Activated CD8-positive, alpha-beta memory T cell treated with anti-CD3 and anti-CD28 coated beads, Interleukin-2, amount 50 U/mL, for 48 hours (primary cell): ENCODE measurements around the gene FAM180A.
"Not testable (repeated sequence)": the region's sequence is repeated elsewhere in the genome, so short reads cannot be mapped to it uniquely, and the experiment has no call there.

ENCODE experiments used
- DNase-seq: peaks from one replicate; pipeline ENCODE4 v3.0.0-alpha.2; 2020

FAM180A gene

GRCh38 chr7:135711139-135711469, 37.5 kb downstream of the FAM180A start:
- DNase-seq = no peak

DNA sequence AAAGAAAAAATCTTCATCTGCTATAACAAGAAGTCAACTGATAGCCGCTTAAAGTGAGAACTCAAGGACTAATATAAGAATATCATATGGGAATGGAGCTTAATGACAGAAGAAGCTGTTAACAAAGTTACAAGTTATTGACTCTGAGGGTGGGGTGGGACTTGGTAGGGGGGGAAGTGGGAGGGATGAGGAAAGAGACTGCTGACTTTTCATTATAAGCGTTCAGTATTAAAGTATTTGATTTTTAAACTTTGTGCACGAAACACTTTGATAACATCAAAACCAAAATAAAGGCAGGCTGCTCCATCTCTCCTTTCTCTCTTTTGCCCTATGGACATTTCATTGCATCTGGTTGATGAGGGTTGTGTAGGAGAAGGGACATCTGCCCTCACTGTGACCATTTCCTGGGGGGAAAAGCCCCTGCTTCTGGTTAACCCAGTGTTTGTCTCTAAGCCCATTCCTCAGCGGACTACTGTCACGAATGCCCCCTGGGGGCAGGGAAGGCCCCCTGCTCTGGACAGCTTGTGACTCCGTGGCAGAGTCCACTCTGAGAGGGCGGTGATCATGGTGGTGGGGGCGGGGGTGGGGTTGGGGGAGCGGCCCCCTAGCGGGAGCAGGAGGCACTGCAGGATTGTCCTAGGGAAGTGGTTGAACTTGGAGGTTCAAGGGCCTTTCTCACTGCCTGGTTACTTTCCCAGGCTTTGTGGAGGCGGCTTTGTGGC, 38.0 kb downstream of the FAM180A start:
- peak; percentile 55 for DNase-seq

DNA sequence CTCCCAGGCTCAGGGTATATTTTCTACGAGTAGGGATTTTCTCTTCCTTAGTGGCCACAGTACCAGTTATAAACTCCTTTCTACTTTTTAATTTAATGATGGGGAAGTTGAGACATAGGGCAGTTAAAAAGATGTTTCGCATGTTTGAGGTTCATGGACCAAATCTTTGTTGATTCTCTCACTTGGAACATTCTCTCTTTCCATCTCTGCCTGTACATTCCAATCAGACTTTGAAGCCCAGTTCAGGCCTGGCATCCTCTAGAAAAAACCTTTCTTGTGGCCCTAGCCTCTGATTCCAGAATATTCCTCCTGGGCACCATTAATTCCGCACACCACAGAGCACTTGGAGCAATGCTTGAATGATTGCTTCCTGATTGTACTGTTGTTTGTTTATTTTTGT, 39.1 kb downstream of the FAM180A start:
- DNase-seq = no peak

DNA sequence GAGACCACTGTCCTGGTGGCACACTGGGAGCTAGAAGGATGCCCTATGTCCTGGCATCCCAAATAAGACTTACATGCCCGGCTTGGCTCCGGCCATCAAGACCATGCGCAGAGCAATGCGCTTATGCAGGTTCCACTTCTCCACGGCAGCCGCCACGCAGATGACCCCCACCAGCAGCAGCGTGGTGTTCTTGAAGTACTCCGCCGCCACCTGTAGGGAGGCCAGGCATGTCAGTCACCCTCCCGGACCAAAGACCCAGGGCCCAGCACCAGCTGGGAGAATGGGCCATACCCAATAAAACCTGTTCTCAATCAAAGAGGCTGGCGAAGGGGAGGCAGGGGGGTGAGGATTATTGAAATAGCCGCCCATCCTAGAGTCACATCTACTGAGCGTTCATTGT, 40.6 kb downstream of the FAM180A start:
- DNase-seq = no peak

- DNase-seq = no peak
These were observed 41.0 kb downstream of the FAM180A start for GRCh38 chr7:135707570-135707966.

DNA sequence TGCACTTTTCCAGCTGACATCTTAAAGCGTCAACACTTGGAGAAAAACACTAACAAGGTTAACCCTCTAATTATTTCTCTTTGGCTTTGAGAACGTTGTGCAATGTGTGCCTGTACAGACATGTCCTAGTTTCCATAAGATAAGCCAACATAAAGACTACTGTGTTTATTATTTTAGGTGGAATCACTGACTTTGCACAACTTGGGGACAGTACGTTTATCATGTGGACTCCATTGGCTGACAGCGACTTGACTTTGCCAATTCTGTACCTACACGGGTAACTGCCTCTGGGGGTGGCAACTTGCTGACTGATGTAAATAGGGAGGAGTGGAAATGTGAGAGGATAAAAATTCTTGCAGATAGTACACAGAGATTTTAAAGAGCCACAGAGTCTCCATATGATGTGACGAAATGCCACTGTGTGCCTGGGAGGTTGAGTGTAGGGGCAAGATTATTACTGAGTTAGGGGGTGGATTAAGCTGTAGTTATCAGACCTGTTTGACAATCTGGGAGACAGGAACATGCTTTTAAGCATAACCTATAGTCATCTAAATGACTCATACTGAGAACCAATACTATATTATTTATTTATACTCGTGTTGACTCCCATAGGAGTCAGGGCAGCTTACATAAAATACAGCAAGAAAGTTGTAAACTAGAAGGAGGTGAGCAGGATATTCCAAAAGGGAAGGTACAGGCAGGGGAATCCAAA, 41.6 kb downstream of the FAM180A start:
- no peak for DNase-seq

- no peak for DNase-seq
These were observed 42.4 kb downstream of the FAM180A start for GRCh38 chr7:135706038-135706742.

- no peak for DNase-seq
These were observed 43.9 kb downstream of the FAM180A start for GRCh38 chr7:135704698-135705097.

GRCh38 chr7:135704074-135704473, 44.5 kb downstream of the FAM180A start:
- DNase-seq = no peak

DNA sequence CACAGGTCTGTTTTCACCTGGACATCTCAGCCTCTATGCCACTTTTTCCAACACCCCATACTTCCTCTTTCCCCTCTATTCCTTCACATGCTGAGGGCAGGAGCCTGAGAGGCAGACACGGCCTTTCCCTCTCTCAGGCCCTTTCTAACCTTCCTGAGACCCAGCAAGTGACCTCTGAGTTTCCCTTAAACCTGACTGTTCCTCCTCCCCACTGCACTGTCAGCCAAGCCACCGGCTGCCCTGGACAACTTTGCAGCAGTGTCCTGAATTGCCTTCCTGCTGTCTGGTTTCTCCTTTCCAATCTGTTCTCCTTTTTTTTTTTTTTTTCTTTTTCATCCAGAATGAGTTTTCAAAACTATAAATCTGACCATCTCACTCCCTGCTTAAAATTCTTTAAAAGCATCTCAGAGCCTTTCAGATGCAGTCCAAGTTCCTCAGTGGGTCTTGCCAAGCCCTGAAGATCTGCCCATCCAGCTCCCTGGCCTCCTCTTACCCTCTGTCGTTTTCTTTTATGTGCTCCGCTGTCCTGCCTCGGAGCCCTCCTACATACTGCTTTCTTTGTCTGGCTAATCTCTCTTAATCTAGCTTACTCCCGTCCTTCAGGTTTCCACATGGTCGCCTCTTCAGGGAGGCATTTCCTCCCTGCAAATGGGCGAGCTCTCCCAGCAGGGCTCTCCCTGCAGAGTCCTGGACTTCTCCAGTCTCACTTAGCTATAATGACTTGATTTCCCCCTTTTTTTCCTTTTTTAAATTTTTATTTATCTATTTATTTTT, 51.1 kb downstream of the FAM180A start:
- DNase-seq = no peak

DNA sequence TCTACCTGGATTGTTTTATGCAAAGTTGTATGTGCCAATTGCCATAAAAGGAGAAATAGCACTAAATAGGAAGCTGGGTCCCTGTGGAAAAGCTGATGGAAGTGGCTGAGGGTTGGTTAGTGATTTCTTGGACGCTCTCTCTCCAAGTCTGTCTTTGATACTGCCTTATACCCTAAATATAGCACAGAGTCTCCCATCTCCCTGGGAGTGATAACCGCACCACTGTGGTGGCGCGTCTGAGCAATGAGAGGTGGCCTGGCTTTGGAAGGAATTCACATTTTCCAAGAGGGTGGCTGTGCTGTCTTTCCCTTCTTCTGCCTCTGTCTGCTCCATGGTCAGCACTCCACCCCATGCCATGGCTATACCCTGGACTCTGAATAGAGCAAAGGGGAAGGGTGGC, 55.1 kb downstream of the FAM180A start:
- DNase-seq = no peak

- DNase-seq = not testable (repeated sequence)
These were observed 56.0 kb downstream of the FAM180A start for GRCh38 chr7:135692606-135693005.

DNA sequence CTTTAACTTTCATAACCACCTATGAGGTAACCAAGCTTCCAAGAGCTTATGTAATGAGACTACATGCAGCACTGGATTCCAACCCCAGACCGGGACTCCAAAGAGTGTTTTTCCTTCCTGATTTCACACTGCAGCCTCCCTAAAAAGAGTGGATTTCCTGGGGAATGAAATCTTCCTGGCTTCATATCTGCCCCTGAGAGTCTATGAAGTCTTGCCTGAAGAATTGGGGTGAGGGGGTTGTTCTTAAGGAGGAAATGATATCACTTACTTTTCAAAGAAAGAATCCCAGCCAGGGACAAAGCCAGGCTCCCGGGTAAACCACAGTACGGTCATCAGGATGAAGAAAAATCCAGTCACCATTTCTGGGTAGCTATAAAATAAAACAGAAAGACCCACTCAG, 56.6 kb downstream of the FAM180A start:
- no peak for DNase-seq

- no peak for DNase-seq
These were observed 58.0 kb downstream of the FAM180A start for GRCh38 chr7:135690566-135690965.

DNA sequence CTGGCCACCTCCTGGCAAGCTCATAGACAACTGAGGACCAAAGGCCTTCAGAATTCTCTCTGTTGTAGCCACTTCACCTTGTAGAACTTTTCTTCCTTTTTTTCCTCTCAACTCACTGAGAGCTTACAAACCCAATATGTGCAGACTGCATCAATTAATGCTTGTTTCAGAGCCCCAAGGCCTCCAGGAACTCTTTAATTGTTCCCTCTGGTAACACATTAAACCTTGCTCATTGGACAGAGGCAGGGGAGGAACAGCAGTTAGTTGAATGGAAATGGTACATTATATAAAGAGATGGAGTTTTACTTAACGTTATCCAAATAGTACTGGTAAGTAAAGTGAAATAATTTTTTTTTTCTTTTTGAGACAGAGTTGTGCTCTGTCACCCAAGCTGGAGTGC, 61.1 kb downstream of the FAM180A start:
- no peak for DNase-seq

DNA sequence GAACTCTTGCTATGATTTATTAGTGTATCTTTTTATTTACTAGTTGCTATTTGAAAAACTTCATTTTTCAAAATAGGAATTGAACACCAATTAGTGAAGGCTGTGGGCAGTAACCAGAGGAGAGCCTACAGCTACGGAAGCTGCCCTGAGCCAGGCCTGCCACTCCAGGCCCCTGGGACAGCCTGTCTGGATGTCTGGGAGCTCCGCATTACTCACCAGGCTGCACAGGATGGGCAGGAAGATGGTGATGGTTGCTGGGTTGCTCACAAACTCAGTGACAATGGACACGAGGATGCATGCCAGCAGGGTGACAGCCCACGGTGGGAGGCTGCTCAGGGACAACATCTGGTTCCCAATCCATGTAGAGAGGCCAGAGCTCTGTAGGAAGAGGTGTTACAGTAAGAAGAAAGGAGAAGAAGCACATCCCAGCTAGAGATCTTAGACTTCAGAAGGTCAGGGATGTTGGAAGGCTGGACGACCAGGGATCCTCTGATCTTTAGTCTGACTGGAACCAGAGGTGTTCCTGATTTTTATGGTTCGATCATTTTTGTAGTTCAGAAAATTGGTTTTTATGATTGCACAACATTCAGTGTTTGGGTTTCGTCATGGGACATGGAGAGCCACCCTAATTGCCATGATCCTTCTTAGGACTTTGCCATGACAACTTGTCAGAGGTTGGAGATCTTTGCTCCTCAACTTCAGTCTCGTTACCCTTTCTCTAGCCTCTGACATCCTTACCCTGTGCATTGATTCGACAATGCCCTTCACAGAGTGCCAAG, 63.1 kb downstream of the FAM180A start:
- no peak for DNase-seq

GRCh38 chr7:135684699-135685098, 63.9 kb downstream of the FAM180A start:
- no peak for DNase-seq

GRCh38 chr7:135684136-135684535, 64.5 kb downstream of the FAM180A start:
- no peak for DNase-seq

DNA sequence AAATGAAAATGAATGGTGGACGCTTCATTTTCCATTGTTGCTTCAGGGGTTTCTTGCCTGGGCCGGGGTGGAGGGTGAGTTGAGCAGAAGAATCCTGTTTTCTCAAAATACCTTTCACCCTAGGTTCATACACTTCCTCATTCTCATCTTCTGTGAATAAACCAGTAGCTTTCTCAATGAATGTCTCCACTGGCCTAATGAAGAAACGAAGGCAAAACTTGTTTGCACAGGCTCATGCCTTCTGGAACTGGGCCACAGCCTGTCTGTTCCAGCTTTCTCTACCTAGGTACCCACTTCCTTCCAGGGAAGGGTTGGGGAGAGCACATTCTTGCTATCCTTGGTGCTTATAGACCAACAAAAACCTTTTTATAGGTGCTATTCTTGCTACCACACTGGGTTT, 65.0 kb downstream of the FAM180A start:
- no peak for DNase-seq

GRCh38 chr7:135682191-135682590, 66.4 kb downstream of the FAM180A start:
- DNase-seq = no peak

GRCh38 chr7:135681762-135682161, 66.9 kb downstream of the FAM180A start:
- DNase-seq = no peak
